Mucosa of descending colon (tissue), 3 donors: ENCODE measurements around the gene C10orf90. TPM values are rescaled to one million over a fixed set of nuclear protein-coding genes. Genes with fewer than 3 reads are reported as not detected.

Experiments
- ATAC-seq: fragments of 200-7000 bp; cut with Tn5 transposase; one replicate; pipeline ENCODE4 v1.9.1; 2020; ENCODE audit warnings: mild to moderate bottlenecking, moderate library complexity
- DNase-seq, 3 donors: peaks; one replicate each; pipeline ENCODE4 v3.0.0-alpha.2; 2020
- H3K36me3 ChIP-seq: fragments of 200-600 bp; one replicate; pipeline ENCODE4 v1.8.0; 2021; ENCODE audit warnings: low read depth, mild to moderate bottlenecking
- H3K4me1 ChIP-seq: fragments of 200-600 bp; one replicate; pipeline ENCODE4 v1.8.0; 2021; ENCODE audit warnings: low read depth, mild to moderate bottlenecking
- H3K4me3 ChIP-seq: fragments of 200-600 bp; one replicate; pipeline ENCODE4 v1.8.0; 2021; ENCODE audit warnings: mild to moderate bottlenecking
- H3K9me3 ChIP-seq: fragments of 200-600 bp; one replicate; pipeline ENCODE4 v1.8.0; 2021; ENCODE audit warnings: mild to moderate bottlenecking
- intact Hi-C, 2 donors: fragments of 100-400 bp; cut with DNase I in 1 of 2; cut with micrococcal nuclease in 1 of 2; formaldehyde crosslinking; loops; one replicate each; pipeline versions ENCODE4 v1.11.0 to v1.11.1; 2022; cut with DNase I, micrococcal nuclease
- total RNA-seq, 3 donors: library from RNA; stranded (reverse); fragmentation: NEBNext Ultra II Directional in 2 of 3; extraction: Animal tissue kit (Norgen Biotek cat#: 25700) in 2 of 3; gene quantifications; one replicate each; pipeline versions ENCODE4 v1.2.1 to v1.2.4, GENCODE V29; 2021 to 2023
- TF ChIP-seq, protein P1 (sequence below): fragments of 200-600 bp; IDR thresholded peaks from one replicate; pipeline ENCODE4 v1.8.0; 2022; ENCODE audit warnings: antibody characterized with exemption, mild to moderate bottlenecking
- donor health status: DM: no; HTN: no; CAD: no; lungs with moderate emphysema.
- donor health status: DM: no; HTN: no; CAD: no.
- donor health status: DM: no; HTN: yes; CAD: no.

Gene C10orf90
- total RNA-seq, 3 donors from 2014 or later = 1.1 TPM; not detected in 2

DNA sequence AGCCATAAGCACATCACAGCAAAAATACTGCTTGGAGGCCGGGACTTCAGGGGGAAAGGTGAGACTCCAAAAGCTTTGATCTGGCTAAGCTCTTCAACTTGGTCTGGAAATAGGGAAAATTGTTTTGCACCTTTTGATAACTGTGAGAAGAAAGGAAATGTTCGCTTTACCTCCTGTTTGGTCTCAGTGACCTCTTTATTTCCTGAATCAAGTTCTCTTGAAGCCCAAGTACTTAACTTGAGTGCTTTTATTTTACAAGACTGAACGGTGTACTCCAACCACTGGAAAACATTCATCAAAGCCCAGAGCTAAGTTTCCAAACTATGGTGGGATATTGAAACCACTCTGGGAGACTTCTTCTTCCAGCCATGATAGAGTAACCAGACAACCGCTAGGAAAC lies 5.3 kb downstream of the C10orf90 start:
- intact Hi-C loops = no loop called here
- Histone ChIP-seq H3K36me3 (no peaks in the 10 kb centered on the region), H3K9me3 (no peaks in the 10 kb centered on the region), H3K4me3 (no peak overlapping the region), H3K4me1 (no peaks in the 10 kb centered on the region)
- ATAC-seq (no peak), DNase-seq (no peak)
- TF ChIP-seq, protein P1, sequence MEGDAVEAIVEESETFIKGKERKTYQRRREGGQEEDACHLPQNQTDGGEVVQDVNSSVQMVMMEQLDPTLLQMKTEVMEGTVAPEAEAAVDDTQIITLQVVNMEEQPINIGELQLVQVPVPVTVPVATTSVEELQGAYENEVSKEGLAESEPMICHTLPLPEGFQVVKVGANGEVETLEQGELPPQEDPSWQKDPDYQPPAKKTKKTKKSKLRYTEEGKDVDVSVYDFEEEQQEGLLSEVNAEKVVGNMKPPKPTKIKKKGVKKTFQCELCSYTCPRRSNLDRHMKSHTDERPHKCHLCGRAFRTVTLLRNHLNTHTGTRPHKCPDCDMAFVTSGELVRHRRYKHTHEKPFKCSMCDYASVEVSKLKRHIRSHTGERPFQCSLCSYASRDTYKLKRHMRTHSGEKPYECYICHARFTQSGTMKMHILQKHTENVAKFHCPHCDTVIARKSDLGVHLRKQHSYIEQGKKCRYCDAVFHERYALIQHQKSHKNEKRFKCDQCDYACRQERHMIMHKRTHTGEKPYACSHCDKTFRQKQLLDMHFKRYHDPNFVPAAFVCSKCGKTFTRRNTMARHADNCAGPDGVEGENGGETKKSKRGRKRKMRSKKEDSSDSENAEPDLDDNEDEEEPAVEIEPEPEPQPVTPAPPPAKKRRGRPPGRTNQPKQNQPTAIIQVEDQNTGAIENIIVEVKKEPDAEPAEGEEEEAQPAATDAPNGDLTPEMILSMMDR = no peak

DNA sequence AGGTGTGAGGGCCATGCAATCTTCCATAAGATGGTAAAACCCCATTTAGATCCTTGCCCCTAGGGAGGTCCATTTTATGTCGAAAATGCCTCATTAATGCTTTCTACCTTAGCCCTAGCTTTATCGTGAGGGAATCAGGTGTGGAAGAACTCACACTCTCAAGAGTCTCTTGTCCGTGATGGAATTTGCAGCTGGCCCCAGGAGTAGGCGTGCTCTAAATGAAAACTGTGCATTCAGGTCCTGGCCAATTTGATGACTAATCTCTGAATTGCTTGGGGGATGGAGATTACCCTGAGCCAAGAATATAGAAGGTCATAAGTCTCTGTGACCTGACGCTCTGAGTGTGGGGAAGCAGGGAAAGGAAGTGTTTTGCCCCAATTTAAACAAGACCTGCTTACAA lies 6.6 kb downstream of the C10orf90 start:
- DNase-seq (no peak), ATAC-seq (no peak)
- TF ChIP-seq, protein P1 = no peak
- H3K4me3 ChIP-seq = no peak overlapping the region
- no peaks in the 10 kb centered on the region for H3K9me3 ChIP-seq
- intact Hi-C loops = no loop called here
- H3K36me3 ChIP-seq = no peaks in the 10 kb centered on the region
- no peaks in the 10 kb centered on the region for H3K4me1 ChIP-seq

DNA sequence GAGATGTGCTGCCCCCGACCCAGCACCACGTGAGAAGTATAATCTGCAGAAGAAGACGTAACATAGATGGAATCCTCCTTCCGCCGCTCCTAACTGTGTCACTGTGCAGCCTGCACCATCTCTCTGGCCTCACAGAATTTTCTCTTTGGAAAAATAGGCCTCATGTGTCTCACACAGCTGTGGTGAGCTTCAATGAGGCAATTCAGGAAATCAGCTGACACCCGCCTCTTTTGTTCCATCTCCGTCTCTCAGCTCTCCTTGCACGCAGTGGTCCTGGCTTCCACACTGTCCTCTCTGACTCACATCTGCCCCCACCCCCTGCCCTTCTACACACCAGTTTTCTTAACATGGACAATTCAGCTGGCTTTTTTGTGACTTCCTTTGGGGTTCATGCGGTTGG lies 7.2 kb downstream of the C10orf90 start:
- H3K4me3 ChIP-seq = no peak overlapping the region
- peak in 1 of 3 donors; percentile 7 for DNase-seq
- H3K9me3 ChIP-seq = no peaks in the 10 kb centered on the region
- intact Hi-C loops = no loop called here
- no peaks in the 10 kb centered on the region for H3K36me3 ChIP-seq
- H3K4me1 ChIP-seq = no peaks in the 10 kb centered on the region
- TF ChIP-seq, protein P1 = no peak
- ATAC-seq = peak; percentile 32

DNA sequence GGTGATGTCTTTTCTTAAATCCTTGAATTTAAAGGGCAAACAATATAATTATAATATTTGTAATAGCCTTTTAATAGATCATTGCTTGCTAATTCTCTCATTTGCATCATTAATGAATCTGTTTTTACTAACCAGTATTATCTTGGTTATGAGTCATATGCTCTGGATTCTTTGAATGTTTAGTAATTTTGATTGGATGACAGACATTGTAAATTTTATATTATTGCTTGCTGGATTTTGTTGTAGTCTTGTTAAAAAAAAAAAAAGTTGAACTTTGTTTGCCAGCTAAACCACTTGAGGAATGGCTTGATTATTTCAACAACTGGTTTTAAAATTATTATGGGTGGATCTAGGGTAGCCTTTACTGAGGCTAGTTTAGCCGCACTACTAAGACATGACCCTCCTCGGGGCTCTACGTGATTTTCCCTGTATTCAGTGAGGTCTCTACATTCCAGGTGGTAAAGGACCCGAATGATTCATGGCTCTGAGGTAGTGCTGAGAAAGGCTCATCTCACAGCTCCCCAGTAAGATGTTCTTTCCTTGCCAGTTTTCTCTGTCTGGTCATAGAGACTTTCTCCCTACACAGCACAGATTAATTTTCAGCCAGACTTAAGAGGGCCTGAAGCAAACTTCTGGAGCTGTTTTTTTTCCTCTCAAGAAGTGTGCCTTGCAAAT lies 8.5 kb downstream of the C10orf90 start:
- TF ChIP-seq, protein P1 = no peak
- no peak for ATAC-seq

DNA sequence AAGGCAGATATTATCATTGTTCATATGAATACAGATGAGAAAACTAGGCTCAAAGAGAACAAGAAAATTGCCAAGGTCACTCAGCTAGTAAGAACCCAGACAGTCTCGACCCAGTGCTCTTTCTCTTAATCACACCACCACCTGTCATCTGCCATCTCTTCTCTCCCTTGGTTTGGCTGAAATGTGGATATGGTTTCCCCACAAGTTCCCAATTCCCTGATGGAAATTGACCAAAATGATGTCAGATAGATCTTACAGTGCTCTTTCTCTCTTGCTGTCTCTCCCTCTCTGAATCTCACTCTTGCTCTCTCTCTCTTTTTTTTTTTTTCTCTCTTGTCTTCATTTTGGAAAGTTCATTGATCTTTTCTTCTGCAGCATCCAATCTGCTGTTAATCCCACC lies 9.1 kb downstream of the C10orf90 start:
- Histone ChIP-seq H3K4me1 (no peaks in the 10 kb centered on the region), H3K9me3 (no peaks in the 10 kb centered on the region), H3K36me3 (no peaks in the 10 kb centered on the region), H3K4me3 (no peak overlapping the region)
- ATAC-seq (no peak), DNase-seq (no peak)
- TF ChIP-seq, protein P1 = no peak
- intact Hi-C loops = no loop called here

More for the DNA sequence above, 8.5 kb downstream of the C10orf90 start:
- Histone ChIP-seq H3K4me1 (no peaks in the 10 kb centered on the region), H3K9me3 (no peaks in the 10 kb centered on the region), H3K4me3 (no peak overlapping the region), H3K36me3 (no peaks in the 10 kb centered on the region)
- DNase-seq = no peak
- intact Hi-C loops = no loop called here

DNA sequence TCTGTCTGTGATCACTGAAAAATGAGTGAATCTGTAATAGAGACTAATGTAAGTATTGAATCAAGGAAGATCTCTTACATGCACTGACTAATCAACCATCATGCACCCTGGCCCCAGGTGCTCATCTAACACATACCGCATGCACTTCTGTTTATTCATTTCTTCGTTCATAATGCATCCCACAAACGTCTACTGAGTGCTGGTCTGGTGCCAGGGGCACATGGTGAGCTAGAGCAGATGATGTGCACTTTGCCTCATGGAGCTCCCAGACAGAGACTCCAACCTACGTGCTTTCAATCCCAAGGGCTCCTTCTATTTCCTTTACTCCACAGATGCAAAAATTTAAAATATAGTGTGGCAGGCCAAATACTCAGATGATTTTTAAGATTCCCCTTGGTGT lies 10.7 kb downstream of the C10orf90 start:
- no peaks in the 10 kb centered on the region for H3K4me1 ChIP-seq
- H3K9me3 ChIP-seq = no peaks in the 10 kb centered on the region
- intact Hi-C loops = no loop called here
- DNase-seq (no peak), ATAC-seq (no peak)
- TF ChIP-seq, protein P1 = no peak
- H3K36me3 ChIP-seq = no peaks in the 10 kb centered on the region
- no peak overlapping the region for H3K4me3 ChIP-seq
